ENCODE data around the gene EEF1A1. TPM values are rescaled to one million over a fixed set of nuclear protein-coding genes. Genes with fewer than 3 reads are reported as not detected.

The EEF1A1 gene
- total RNA-seq, 4 donors from 2014 or later: 7,087 to 8,344 (median 7,781) TPM

DNA sequence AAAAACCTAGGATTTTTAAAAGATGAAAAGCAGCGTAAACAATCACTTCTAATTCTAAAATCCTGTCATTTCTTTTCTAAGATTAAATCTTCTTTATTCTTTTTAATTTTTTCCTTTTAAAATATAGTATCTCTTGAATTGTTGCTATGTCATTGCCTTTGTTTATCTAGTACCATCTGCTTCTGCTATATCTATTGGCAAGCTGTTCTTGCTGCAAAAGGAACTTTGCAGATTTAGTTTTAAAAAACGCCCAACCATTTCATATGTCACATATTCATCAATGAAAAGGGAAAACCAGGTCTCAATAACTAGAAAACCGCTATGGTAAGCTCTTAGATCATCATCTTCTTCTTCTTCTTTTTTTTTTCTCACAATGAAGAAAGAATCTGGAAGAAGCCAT is 11.5 kb upstream of the EEF1A1 start:
- Histone ChIP-seq H3K36me3 (no peaks in the 10 kb centered on the region), H3K9me3 (no peaks in the 10 kb centered on the region), H3K4me3 (no peak overlapping the region), H3K4me1 (no peaks in the 10 kb centered on the region), H3K27me3 (no peaks in the 10 kb centered on the region), H3K27ac (no peak overlapping the region)
- no peak for DNase-seq (ENCODE audit: low spot score in 2 of 2)
- TF ChIP-seq POLR2A (IDR thresholded peaks at IDR 0.05) (no peak), EP300 (IDR thresholded peaks at IDR 0.05) (no peak)
- TF ChIP-seq, protein P1, sequence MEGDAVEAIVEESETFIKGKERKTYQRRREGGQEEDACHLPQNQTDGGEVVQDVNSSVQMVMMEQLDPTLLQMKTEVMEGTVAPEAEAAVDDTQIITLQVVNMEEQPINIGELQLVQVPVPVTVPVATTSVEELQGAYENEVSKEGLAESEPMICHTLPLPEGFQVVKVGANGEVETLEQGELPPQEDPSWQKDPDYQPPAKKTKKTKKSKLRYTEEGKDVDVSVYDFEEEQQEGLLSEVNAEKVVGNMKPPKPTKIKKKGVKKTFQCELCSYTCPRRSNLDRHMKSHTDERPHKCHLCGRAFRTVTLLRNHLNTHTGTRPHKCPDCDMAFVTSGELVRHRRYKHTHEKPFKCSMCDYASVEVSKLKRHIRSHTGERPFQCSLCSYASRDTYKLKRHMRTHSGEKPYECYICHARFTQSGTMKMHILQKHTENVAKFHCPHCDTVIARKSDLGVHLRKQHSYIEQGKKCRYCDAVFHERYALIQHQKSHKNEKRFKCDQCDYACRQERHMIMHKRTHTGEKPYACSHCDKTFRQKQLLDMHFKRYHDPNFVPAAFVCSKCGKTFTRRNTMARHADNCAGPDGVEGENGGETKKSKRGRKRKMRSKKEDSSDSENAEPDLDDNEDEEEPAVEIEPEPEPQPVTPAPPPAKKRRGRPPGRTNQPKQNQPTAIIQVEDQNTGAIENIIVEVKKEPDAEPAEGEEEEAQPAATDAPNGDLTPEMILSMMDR (IDR thresholded peaks at IDR 0.05): no peak
- WGBS, 2 donors: 92 to 93% methylated on average over 3 of the region's 3 CpGs

DNA sequence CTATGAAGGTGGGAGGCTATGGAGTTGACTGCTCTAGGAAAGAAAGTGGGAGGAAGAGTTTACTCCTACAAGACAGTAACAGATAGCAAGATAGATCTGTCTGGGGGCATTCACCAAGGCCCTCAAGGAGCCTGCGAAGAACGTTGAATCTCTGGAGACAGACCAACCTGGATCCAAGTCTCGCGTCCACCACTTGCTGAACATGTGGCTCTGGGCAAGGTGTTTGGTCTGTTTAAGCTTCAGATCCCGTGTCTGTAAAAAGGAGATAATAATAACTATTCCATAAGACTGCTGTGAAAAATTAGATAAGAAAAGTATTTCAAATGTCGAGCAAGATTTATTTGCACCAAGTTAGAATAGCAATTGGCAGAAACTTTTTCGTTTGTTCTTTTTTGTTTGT is 8.1 kb upstream of the EEF1A1 start:
- no peak overlapping the region for H3K27ac ChIP-seq
- H3K9me3 ChIP-seq: no peaks in the 10 kb centered on the region
- no peak for DNase-seq (ENCODE audit: low spot score in 2 of 2)
- 79 to 82% methylated on average over 7 of the region's 7 CpGs for WGBS, 2 donors
- no peaks in the 10 kb centered on the region for H3K36me3 ChIP-seq
- no peaks in the 10 kb centered on the region for H3K27me3 ChIP-seq
- no peak for TF ChIP-seq EP300 (IDR thresholded peaks at IDR 0.05)
- TF ChIP-seq, protein P1 (IDR thresholded peaks at IDR 0.05): no peak
- no peak for TF ChIP-seq POLR2A (IDR thresholded peaks at IDR 0.05)
- H3K4me3 ChIP-seq: no peak overlapping the region
- H3K4me1 ChIP-seq: peaks cover 0 to 4% (median 2%) of the 10 kb centered on the region in 4 donors

DNA sequence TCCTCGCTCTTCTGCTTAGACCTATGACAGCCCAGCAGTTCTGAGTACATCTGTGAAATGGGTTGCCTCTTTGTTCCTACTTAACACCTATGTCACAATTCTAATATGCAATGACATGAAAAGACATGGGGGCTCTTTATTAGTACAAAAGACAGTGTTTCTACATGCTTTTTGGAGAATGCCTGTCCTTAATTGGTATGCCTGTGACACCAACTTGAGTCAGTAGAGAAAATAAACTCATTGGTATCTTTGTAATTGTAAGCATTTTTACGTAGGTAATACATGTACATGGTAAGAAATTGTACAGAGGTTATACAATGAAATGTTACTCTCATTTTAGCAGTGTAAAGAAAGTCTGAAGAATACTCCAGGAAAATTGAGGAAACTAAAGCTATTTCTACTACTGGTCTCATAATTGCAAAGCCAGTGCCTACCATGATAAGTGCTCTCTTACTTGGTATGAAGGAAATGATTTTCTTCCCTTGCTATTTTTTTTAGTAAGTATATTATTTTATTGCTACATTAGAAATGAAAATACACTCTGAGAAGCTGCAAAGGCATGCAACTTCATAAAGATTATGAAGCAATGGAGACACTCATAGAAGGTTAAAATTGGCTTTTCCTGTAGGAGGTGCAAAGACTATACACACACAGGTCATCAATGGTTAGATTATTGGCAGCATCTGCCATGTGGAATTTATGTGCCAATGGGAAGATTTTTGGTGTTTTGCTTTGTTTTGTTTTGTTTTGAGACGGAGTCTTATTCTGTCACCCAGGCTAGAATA is 4.9 kb upstream of the EEF1A1 start:
- no peak overlapping the region for H3K4me3 ChIP-seq
- TF ChIP-seq, protein P1 (IDR thresholded peaks at IDR 0.05): no peak
- TF ChIP-seq EP300 (IDR thresholded peaks at IDR 0.05) (no peak), POLR2A (IDR thresholded peaks at IDR 0.05) (no peak)
- H3K27me3 ChIP-seq: no peaks in the 10 kb centered on the region
- no peaks in the 10 kb centered on the region for H3K36me3 ChIP-seq
- DNase-seq (ENCODE audit: low spot score in 2 of 2): no peak
- WGBS, 2 donors: 86 to 89% methylated on average over 3 of the region's 3 CpGs
- peaks cover 2 to 21% (median 10%) of the 10 kb centered on the region in 4 donors for H3K4me1 ChIP-seq
- no peaks in the 10 kb centered on the region for H3K9me3 ChIP-seq
- H3K27ac ChIP-seq: no peak overlapping the region

DNA sequence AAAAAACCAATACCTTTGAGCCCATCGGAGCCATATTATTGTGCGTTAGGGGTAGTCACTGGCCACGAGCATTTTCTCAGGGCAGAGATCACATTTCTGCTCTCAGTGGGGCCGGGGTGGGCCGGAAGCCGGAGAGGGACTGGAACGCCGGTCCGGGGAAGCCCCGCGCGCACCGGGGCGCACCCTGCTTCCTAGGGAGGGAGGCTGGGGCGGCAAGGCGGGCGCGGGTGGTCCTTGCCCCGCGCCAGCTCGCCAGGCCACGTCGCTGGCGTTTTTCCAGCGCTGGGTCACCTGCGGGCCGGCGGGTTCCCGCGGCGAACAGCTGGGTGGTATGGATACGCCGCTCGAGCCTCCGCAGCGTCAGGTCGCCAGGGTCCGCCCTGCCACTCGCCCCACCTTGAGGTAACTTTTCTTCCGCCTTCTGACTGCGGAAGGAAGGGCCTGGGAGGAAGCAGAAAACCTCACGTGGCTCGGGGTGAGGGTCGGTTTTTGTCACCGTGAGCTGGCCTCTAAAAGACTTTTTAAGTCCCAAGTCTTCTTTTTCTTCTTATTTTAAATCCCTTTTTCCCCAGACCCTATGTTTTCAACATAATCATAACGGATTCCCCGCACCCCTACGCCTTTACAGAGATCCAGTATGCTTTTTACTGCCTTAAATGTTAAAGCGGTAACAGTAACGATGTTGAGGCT is 2.7 kb upstream of the EEF1A1 start:
- Histone ChIP-seq H3K9me3 (no peaks in the 10 kb centered on the region), H3K27ac (peak overlapping the region; percentile 100), H3K27me3 (no peaks in the 10 kb centered on the region), H3K36me3 (peaks cover 0 to 9% (median 2%) of the 10 kb centered on the region in 3 donors), H3K4me1 (peaks cover 2 to 32% (median 14%) of the 10 kb centered on the region in 4 donors), H3K4me3 (peak overlapping the region; percentile 35 to 80 (median 62))
- DNase-seq (ENCODE audit: low spot score in 2 of 2): peak; percentile 24 to 58
- 5 to 11% methylated on average over 28 to 50 of the region's 50 CpGs for WGBS, 2 donors
- TF ChIP-seq, protein P1 (IDR thresholded peaks at IDR 0.05): peak in 1 of 5 experiments; percentile 21
- TF ChIP-seq POLR2A (IDR thresholded peaks at IDR 0.05) (peak; percentile 11 to 59), EP300 (IDR thresholded peaks at IDR 0.05) (peak in 1 of 2 donors; percentile 74)
